GM19240 (cell line): ENCODE data around the gene PLXNC1.

Experiments
- DNase-seq: peaks from one replicate; pipeline ENCODE4 v3.0.0; 2011; ENCODE audit warnings: low spot score; ENCODE audit not compliant: insufficient read length

The PLXNC1 gene

GRCh38 chr12:94264736-94265485, 116.5 kb downstream of the PLXNC1 start:
- DNase-seq, result no peak

- no peak for DNase-seq
These were observed 117.2 kb downstream of the PLXNC1 start for GRCh38 chr12:94265539-94265938.

GRCh38 chr12:94265966-94266745, 117.8 kb downstream of the PLXNC1 start:
- no peak for DNase-seq

DNA sequence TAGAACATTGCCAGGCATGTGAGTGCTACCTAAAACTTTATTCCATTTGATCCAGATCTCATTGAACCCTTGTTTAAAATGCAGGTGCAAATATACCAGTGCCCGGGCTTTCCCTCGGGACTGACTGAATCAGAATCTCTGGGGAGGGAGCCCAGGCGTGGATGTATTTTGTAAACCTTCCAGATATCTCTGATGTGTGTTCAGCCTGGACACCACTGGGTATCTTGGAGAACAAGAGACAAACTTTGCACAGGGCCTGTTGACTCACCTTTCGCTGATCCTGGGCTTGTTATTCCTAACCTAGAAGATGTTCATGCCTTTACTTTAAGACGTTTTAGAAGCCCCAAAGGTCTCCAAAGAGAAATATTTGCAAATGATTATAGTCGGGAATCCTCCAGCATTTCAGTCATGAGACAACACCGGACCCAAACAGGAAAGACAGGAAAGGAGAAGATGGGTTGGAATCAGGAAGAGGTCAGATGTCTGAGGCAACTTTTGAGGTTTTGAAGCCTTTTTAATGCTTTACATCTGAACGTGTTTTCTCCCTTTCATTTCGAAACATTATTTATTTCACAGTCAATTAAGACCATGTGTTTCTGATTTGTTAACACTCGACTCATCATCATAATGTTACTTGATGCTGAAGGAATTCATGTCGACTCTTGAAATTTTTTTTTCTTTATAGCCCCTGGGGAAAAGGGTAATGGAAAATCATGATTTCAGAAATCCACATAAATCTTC, 118.6 kb downstream of the PLXNC1 start:
- no peak for DNase-seq

DNA sequence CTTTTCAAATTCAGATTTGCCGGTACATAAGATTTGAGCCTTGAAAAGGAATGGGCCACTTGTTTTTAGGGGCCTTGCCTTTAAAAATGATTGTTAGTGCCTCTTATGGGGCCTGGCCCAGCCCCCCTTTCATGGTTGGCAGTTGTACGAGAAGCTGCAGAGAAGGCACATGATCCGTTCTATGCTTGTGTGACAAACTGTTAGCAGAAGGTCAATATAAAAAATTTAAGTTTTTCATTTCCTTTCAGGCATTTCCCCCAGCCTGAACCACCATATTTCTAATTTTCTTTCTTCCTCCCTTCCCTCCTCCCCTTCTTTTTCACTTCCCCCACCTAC, 119.1 kb downstream of the PLXNC1 start:
- no peak for DNase-seq

DNA sequence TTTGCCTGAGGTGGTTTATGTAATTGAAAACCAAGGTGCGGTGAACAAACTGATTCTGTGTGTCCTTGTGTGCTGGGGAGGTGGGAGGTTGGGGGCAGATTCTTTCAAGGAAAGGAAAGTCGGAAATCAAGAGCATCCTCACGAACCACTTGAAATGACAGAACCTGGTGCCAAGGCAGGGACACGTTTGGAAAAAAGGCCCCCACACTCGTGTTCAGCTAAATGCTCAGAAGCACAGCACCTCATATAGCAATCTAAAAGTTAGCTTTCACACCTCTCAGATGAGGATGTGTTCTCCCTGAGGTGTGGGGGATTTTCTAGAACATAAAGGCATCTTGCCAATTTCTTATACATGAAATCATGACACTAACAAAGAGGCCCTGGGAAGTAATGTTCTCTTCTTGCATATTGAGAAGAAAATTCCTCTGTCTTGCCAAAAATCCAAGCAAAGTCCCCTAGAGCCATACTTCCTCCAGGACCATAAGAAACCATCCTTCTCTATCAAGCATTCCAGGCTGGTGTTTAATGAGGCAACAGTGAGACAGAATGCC, 119.6 kb downstream of the PLXNC1 start:
- no peak for DNase-seq

GRCh38 chr12:94269316-94269999, 121.1 kb downstream of the PLXNC1 start:
- no peak for DNase-seq

DNA sequence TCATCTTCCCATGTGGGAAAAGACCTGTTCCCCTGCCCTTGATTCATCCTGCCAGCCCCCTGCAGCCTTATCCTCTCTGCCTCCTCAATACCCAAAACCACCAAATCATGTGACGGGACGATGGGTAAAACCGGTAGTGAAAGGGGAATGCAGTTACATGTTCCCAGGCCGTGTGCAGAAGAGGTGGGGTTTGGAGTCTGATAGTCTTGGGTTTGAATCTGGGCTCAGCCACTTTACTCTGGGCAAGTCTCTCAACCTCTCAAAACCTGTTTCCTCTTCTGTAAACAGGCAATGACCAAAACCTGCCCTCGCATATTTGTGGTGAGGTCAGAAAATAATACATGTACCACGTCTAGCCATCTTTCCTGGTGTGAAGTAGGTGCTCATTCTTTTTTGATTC, 123.0 kb downstream of the PLXNC1 start:
- DNase-seq, result no peak

GRCh38 chr12:94272280-94272679, 123.9 kb downstream of the PLXNC1 start:
- no peak for DNase-seq

- no peak for DNase-seq
These were observed 124.9 kb downstream of the PLXNC1 start for GRCh38 chr12:94273272-94273671.

DNA sequence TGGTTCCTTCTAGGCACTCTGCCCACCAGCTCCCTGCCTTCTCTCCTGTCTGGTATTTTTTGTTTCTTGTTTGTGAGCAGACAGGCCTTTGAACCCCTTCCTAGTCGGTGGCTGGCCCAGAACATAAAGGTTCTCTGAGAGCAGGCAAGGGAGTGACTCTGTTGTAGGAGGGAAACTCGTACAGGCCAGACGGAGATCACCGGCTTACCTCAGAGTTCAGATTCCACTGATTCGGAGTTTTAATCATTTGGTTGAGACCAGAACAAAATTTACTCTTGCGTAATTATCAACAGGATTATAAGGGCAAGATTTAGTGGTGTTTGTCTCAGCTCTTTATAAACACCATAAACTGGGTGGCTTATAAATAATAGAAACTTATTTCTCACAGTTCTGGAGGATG, 128.3 kb downstream of the PLXNC1 start:
- no peak for DNase-seq

GRCh38 chr12:94277426-94278000, 129.1 kb downstream of the PLXNC1 start:
- DNase-seq, result no peak

GRCh38 chr12:94280063-94280462, 131.7 kb downstream of the PLXNC1 start:
- DNase-seq, result no peak

GRCh38 chr12:94282675-94283074, 134.3 kb downstream of the PLXNC1 start:
- DNase-seq, result no peak

GRCh38 chr12:94284046-94284445, 135.7 kb downstream of the PLXNC1 start:
- no peak for DNase-seq

- no peak for DNase-seq
These were observed 136.5 kb downstream of the PLXNC1 start for GRCh38 chr12:94284859-94285258.

DNA sequence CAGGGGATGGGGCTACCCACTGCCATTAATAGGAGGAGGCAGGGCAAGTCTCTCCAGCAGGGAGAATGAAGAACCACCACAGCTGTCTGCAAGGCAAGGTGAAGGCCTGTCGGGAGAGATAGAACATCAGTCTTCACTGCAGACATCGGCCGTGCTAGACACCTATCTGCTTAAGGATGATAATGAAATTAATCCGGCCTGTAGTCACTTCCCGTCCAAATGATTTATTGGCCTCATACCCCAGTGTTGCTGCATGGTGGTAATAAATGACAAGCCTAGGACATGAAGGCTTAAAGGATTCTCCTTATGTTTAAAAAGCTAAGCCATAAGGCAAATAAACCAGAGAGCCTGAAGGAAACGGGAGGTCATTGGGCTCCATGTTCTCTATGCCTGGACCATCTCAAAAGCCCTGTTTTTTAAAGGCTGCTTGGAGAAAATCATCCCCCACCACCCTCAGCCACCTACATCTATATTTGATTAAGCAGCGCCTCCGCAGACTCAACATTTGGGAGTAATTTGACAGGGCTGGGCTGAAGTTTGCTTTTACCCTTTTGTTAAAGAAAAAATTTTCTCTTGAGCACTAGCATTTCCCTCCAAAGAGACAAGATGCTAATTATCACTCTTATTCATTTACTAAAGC, 137.7 kb downstream of the PLXNC1 start:
- no peak for DNase-seq

- no peak for DNase-seq
These were observed 138.3 kb downstream of the PLXNC1 start for GRCh38 chr12:94286583-94287244.

GRCh38 chr12:94287245-94287628, 138.9 kb downstream of the PLXNC1 start:
- DNase-seq, result no peak
